GM23338 (cell line): Measurements from ENCODE around the gene TESK2. TPM values are rescaled to one million over a fixed set of nuclear protein-coding genes. Genes with fewer than 3 reads are reported as not detected.

ENCODE experiments used
- ATAC-seq: fragments of 200-7000 bp; cut with Tn5 transposase; 3 replicates; pipeline ENCODE4 v1.9.1; 2020
- DNase-seq: peaks from one replicate; pipeline ENCODE4 v3.0.0-alpha.2; 2015; ENCODE audit warnings: low spot score
- H2AFZ ChIP-seq: fragments of 200-600 bp; sonication (generic); 2 replicates; pipeline ENCODE4 v1.8.0; 2016; ENCODE audit warnings: antibody characterized with exemption, mild to moderate bottlenecking, moderate library complexity
- H3F3A ChIP-seq: fragments of 200-600 bp; sonication (generic); replicated peaks from 2 replicates; pipeline ENCODE4 v1.8.0; 2017; ENCODE audit warnings: antibody characterized with exemption, mixed run types, low read depth
- H3K27ac ChIP-seq: fragments of 200-600 bp; sonication (generic); 2 replicates; pipeline ENCODE4 v1.6.1; 2016; ENCODE audit warnings: low read depth
- H3K27me3 ChIP-seq: fragments of 200-600 bp; sonication (generic); 2 replicates; pipeline ENCODE4 v1.8.0; 2016; ENCODE audit warnings: mild to moderate bottlenecking, mixed run types, moderate library complexity; ENCODE audit not compliant: insufficient read depth
- H3K36me3 ChIP-seq: fragments of 200-600 bp; sonication (generic); 2 replicates; pipeline ENCODE4 v1.8.0; 2016; ENCODE audit warnings: mild to moderate bottlenecking; ENCODE audit not compliant: insufficient read depth
- H3K4me1 ChIP-seq: fragments of 200-600 bp; sonication (generic); 2 replicates; pipeline ENCODE4 v1.8.0; 2016; ENCODE audit warnings: mild to moderate bottlenecking, moderate library complexity; ENCODE audit not compliant: insufficient read depth
- H3K4me2 ChIP-seq: fragments of 200-600 bp; sonication (generic); 2 replicates; pipeline ENCODE4 v1.7.1; 2017; ENCODE audit warnings: mixed run types
- H3K4me3 ChIP-seq: fragments of 200-600 bp; sonication (generic); 2 replicates; pipeline ENCODE4 v1.6.1; 2016; ENCODE audit warnings: mixed run types
- H3K79me2 ChIP-seq: fragments of 200-600 bp; sonication (generic); replicated peaks from 2 replicates; pipeline ENCODE4 v1.8.0; 2017; ENCODE audit warnings: mild to moderate bottlenecking; ENCODE audit not compliant: insufficient read depth
- H3K9me2 ChIP-seq: fragments of 200-600 bp; sonication (generic); 2 replicates; pipeline ENCODE4 v1.8.0; 2017; ENCODE audit not compliant: insufficient read depth
- H4K20me1 ChIP-seq: fragments of 200-600 bp; sonication (generic); replicated peaks from 2 replicates; pipeline ENCODE4 v1.8.0; 2017; ENCODE audit warnings: mild to moderate bottlenecking; ENCODE audit not compliant: insufficient read depth
- H3K27ac Mint-ChIP-seq: 2 replicates; pipeline ENCODE4 v1.8.0; 2020; ENCODE audit warnings: inconsistent platforms, mild to moderate bottlenecking, moderate library complexity, mixed read lengths
- H3K27me3 Mint-ChIP-seq: 3 replicates; pipeline ENCODE4 v1.8.0; 2022; ENCODE audit warnings: low read depth, mild to moderate bottlenecking, moderate library complexity, mixed read lengths, inconsistent platforms; ENCODE audit not compliant: insufficient read depth, poor library complexity
- H3K36me3 Mint-ChIP-seq: 3 replicates; pipeline ENCODE4 v1.8.0; 2021; ENCODE audit warnings: low read depth, mild to moderate bottlenecking, inconsistent platforms, moderate library complexity, mixed read lengths
- H3K4me1 Mint-ChIP-seq: 3 replicates; pipeline ENCODE4 v1.8.0; 2020; ENCODE audit warnings: mild to moderate bottlenecking, inconsistent platforms, mixed read lengths
- H3K4me3 Mint-ChIP-seq: 3 replicates; pipeline ENCODE4 v1.8.0; 2021; ENCODE audit warnings: moderate library complexity, mild to moderate bottlenecking, inconsistent platforms, mixed read lengths
- H3K9me3 Mint-ChIP-seq: 3 replicates; pipeline ENCODE4 v1.8.0; 2020; ENCODE audit warnings: moderate library complexity, mild to moderate bottlenecking, inconsistent platforms, mixed read lengths
- CREB1 ChIP-seq: fragments of 250-450 bp; sonication (Bioruptor Pico); IDR thresholded peaks from 2 replicates; pipeline ENCODE4 v1.5.0; 2020; ENCODE audit warnings: low read depth, mild to moderate bottlenecking, moderate library complexity
- EZH2 ChIP-seq: fragments of 200-600 bp; sonication (generic); IDR thresholded peaks from one replicate; pipeline ENCODE4 v1.8.0; 2017; ENCODE audit warnings: antibody characterized with exemption, mild to moderate bottlenecking, low read depth; ENCODE audit not compliant: unreplicated experiment
- EZH2phosphoT487 ChIP-seq: fragments of 200-600 bp; sonication (generic); IDR thresholded peaks from one replicate; pipeline ENCODE4 v1.8.1; 2018; ENCODE audit warnings: antibody characterized with exemption; ENCODE audit not compliant: unreplicated experiment
- JUNB ChIP-seq: IDR thresholded peaks from one replicate; pipeline ENCODE4 v1.6.1; 2016; ENCODE audit warnings: antibody characterized with exemption; ENCODE audit not compliant: unreplicated experiment
- NANOG ChIP-seq: IDR thresholded peaks from 2 replicates; pipeline ENCODE4 v1.6.1; 2016; ENCODE audit warnings: antibody characterized with exemption, borderline replicate concordance
- POLR2AphosphoS5 ChIP-seq: IDR thresholded peaks from 2 replicates; pipeline ENCODE4 v1.6.1; 2016; ENCODE audit warnings: antibody characterized with exemption, low read depth
- REST ChIP-seq: IDR thresholded peaks from one replicate; pipeline ENCODE4 v1.6.1; 2018; ENCODE audit warnings: antibody characterized with exemption; ENCODE audit not compliant: unreplicated experiment
- STAT1 ChIP-seq: IDR thresholded peaks from one replicate; pipeline ENCODE4 v1.6.1; 2016; ENCODE audit warnings: antibody characterized with exemption; ENCODE audit not compliant: unreplicated experiment
- ZNF114 ChIP-seq: fragments of 250-450 bp; sonication (Bioruptor Pico); IDR thresholded peaks from 2 replicates; pipeline ENCODE4 v1.5.0; 2020; ENCODE audit warnings: mild to moderate bottlenecking, moderate library complexity
- ZNF331 ChIP-seq: fragments of 250-450 bp; sonication (Bioruptor Pico); IDR thresholded peaks from 2 replicates; pipeline ENCODE4 v1.5.0; 2020; ENCODE audit warnings: low read depth, mild to moderate bottlenecking, moderate library complexity
- ZNF462 ChIP-seq: fragments of 250-450 bp; sonication (Bioruptor Pico); IDR thresholded peaks from 2 replicates; pipeline ENCODE4 v1.5.0; 2020; ENCODE audit warnings: mild to moderate bottlenecking, moderate library complexity
- polyA plus RNA-seq: library from polyadenylated mRNA; unstranded; fragments of >200 nt; fragmentation: Nextera tagmentation; extraction: Ambion mirVana; gene quantifications from 2 replicates; pipeline ENCODE4 v1.2.1, GENCODE V29; 2016
- total RNA-seq: library from RNA; depleted of rRNA; stranded (reverse); fragments of >200 nt; shearing (Covaris generic); gene quantifications from 2 replicates; pipeline ENCODE4 v1.2.3, GENCODE V29; 2014
- TF ChIP-seq, protein P1 (sequence below), 2 experiments: fragments of 200-600 bp in 1 of 2; sonication (generic) in 1 of 2; conservative IDR thresholded peaks; 2 replicates each; pipeline versions ENCODE4 v1.5.1 to v1.6.1; 2016 to 2017; ENCODE audit warnings: antibody characterized with exemption in 2 of 2, low read depth in 2 of 2, mild to moderate bottlenecking in 2 of 2, moderate library complexity in 1 of 2
- TF ChIP-seq, protein P2 (sequence below): IDR thresholded peaks from 2 replicates; pipeline ENCODE4 v1.6.1; 2016; ENCODE audit warnings: antibody characterized with exemption

Gene TESK2
- total and polyA plus RNA-seq, 2 experiments from 2014 or later = 5.2 to 14.0 TPM

- no peaks in the 10 kb centered on the region for H3K79me2 ChIP-seq
Observed at GRCh38 chr1:45448357-45448756, 42.6 kb downstream of the TESK2 start.

More at GRCh38 chr1:45448357-45448756, 42.6 kb downstream of the TESK2 start:
- TF ChIP-seq ZNF331 (CRISPR knock-in tag) (no peak), NANOG (no peak), STAT1 (no peak), REST (no peak), EZH2phosphoT487 (no peak), ZNF462 (no peak), POLR2AphosphoS5 (no peak), JUNB (no peak), EZH2 (no peak), ZNF114 (CRISPR knock-in tag) (no peak), CREB1 (CRISPR knock-in tag) (no peak)
- TF ChIP-seq, protein P1, sequence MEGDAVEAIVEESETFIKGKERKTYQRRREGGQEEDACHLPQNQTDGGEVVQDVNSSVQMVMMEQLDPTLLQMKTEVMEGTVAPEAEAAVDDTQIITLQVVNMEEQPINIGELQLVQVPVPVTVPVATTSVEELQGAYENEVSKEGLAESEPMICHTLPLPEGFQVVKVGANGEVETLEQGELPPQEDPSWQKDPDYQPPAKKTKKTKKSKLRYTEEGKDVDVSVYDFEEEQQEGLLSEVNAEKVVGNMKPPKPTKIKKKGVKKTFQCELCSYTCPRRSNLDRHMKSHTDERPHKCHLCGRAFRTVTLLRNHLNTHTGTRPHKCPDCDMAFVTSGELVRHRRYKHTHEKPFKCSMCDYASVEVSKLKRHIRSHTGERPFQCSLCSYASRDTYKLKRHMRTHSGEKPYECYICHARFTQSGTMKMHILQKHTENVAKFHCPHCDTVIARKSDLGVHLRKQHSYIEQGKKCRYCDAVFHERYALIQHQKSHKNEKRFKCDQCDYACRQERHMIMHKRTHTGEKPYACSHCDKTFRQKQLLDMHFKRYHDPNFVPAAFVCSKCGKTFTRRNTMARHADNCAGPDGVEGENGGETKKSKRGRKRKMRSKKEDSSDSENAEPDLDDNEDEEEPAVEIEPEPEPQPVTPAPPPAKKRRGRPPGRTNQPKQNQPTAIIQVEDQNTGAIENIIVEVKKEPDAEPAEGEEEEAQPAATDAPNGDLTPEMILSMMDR (conservative IDR thresholded peaks at IDR 0.05; ENCODE audit: low read depth in 2 of 2) = no peak
- TF ChIP-seq, protein P2, sequence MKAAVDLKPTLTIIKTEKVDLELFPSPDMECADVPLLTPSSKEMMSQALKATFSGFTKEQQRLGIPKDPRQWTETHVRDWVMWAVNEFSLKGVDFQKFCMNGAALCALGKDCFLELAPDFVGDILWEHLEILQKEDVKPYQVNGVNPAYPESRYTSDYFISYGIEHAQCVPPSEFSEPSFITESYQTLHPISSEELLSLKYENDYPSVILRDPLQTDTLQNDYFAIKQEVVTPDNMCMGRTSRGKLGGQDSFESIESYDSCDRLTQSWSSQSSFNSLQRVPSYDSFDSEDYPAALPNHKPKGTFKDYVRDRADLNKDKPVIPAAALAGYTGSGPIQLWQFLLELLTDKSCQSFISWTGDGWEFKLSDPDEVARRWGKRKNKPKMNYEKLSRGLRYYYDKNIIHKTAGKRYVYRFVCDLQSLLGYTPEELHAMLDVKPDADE = no peak
- Histone ChIP-seq H3K4me2 (no peak overlapping the region), H3K4me3 (no peak overlapping the region), H3K9me2 (no peaks in the 10 kb centered on the region), H2AFZ (no peak overlapping the region), H3K27me3 (no peaks in the 10 kb centered on the region), H4K20me1 (peaks cover 7% of the 10 kb centered on the region; the same call in 1 of the 2 replicates), H3K4me1 (no peaks in the 10 kb centered on the region), H3K27ac (no peak overlapping the region), H3K36me3 (no peaks in the 10 kb centered on the region), H3F3A (0 out of 2 replicates have a peak, but pooled peaks cover 3% of the 10 kb centered on the region)
- Mint-ChIP-seq H3K27me3 (no peaks in the 10 kb centered on the region), H3K36me3 (peaks cover 4% of the 10 kb centered on the region; the same call in 1 of the 3 replicates), H3K27ac (no peak overlapping the region), H3K4me3 (no peak overlapping the region), H3K4me1 (peaks cover 5% of the 10 kb centered on the region; the same call in 2 of the 3 replicates), H3K9me3 (no peaks in the 10 kb centered on the region)
- no peak for DNase-seq
- no peak for ATAC-seq
